KOPT-K1 (cell line): ENCODE results near the gene BAHCC1.

Experiments used
- H3K27ac ChIP-seq: fragments of 200-600 bp; sonication (generic); 2 replicates; pipeline ENCODE4 v1.5.1; 2016; ENCODE audit warnings: antibody characterized with exemption, mild to moderate bottlenecking, low read depth, low read length; ENCODE audit not compliant: poor library complexity, severe bottlenecking
- H3K36me3 ChIP-seq: fragments of 200-600 bp; sonication (generic); 2 replicates; pipeline ENCODE4 v1.5.1; 2017; ENCODE audit warnings: antibody characterized with exemption, mild to moderate bottlenecking, low read length, moderate library complexity; ENCODE audit not compliant: insufficient read depth
- H3K9me3 ChIP-seq: fragments of 200-600 bp; sonication (generic); 2 replicates; pipeline ENCODE4 v1.5.1; 2017; ENCODE audit warnings: antibody characterized with exemption, low read length, mild to moderate bottlenecking; ENCODE audit not compliant: insufficient read depth, poor library complexity, severe bottlenecking

The BAHCC1 gene

DNA sequence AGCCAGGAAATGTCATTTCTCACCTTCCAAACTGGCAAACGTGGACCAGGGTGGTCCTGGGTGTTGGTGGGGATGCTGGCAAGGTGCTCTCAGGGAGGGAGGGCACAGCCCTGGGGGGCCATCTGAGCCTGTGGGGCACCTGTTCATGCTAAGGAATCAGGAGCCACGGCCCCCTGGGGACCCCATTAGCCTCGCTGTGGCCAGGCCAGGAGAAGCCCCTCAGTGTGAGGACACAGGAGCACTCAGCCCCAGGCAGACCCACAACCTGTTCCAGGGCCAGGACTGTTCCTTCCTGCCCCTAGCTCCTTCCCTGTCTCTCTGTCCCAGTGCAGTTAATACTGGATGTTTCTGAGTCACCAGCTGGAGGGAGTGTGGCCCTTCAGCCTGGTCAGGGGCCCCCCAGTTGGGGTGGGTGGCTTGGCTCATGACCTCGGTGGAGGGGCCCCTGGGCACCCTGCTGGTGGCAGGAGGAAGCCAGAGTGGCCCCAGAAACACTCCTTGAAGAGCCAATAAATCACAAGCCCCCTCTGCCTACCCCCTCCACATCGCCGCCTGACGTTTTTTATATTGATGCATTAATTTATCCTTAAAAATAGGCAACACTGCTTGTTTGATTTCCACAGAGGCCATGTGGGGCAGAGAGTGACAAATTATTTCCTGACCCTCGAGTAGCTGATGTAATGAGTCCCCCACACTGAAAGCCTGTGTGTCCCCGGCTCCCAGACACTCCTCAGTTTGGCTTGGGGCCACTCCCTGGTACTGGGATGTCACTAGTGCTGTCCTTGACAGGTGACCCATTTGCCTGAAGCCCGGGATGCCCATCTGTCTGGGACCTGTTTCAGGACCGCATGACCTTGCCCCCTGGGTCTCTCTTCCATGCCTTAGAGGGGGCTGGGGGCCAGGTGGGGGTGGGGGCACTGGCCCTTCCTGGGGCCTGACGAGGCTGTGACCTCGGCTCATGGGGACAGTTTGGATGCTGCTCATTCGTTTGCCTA, 95.0 kb downstream of the BAHCC1 start:
- no peaks in the 10 kb centered on the region for H3K9me3 ChIP-seq
- no peaks in the 10 kb centered on the region for H3K36me3 ChIP-seq
- H3K27ac ChIP-seq, result peak overlapping the region; percentile 98

DNA sequence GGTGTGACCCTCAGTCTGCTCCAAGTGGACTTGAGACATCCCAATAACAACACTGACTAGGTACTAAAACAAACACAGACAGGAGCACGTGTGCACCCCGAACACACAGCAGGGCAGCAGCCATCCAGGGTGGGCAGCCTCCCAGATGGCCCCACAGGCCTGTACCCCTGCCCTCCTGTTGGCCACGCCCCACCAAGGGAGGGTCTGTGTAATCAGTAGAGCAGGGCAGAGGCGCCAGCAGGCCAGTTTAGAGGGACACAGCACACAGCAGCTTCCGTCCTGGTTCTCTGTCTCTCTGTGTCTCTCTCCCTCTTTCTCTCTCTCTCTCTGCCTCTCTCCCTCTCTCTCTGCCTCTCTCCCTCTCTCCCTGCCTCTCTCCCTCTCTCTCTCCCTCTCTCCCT, 95.9 kb downstream of the BAHCC1 start:
- Histone ChIP-seq H3K36me3 (no peaks in the 10 kb centered on the region), H3K9me3 (no peaks in the 10 kb centered on the region), H3K27ac (peak overlapping the region; percentile 8)

GRCh38 chr17:81491761-81492160, 96.5 kb downstream of the BAHCC1 start:
- H3K27ac ChIP-seq, result peak overlapping the region; percentile 37

GRCh38 chr17:81492202-81492601, 96.9 kb downstream of the BAHCC1 start:
- no peaks in the 10 kb centered on the region for H3K36me3 ChIP-seq
- no peaks in the 10 kb centered on the region for H3K9me3 ChIP-seq
- H3K27ac ChIP-seq, result peak overlapping the region; percentile 37

More at GRCh38 chr17:81491761-81492160, 96.5 kb downstream of the BAHCC1 start:
- Histone ChIP-seq H3K36me3 (no peaks in the 10 kb centered on the region), H3K9me3 (no peaks in the 10 kb centered on the region)

DNA sequence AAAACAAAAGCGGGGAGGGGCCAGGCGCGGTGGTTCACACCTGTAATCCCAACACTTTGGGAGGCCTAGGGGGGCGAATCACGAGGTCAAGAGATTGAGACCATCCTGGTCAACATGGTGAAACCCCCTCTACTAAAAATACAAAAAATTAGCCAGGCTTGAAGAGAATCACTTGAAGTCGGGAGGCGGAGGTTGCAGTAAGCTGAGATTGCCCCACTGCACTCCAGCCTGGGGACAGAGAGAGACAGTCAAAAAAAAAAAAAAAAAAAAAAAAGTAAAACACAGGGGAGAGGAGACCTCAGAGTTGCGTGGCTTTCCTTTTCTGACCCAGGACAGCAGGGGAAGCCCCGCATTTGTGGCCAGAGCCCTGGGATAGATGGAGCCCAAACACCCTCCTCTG, 97.4 kb downstream of the BAHCC1 start:
- Histone ChIP-seq H3K27ac (peak overlapping the region; percentile 37), H3K36me3 (no peaks in the 10 kb centered on the region), H3K9me3 (no peaks in the 10 kb centered on the region)

DNA sequence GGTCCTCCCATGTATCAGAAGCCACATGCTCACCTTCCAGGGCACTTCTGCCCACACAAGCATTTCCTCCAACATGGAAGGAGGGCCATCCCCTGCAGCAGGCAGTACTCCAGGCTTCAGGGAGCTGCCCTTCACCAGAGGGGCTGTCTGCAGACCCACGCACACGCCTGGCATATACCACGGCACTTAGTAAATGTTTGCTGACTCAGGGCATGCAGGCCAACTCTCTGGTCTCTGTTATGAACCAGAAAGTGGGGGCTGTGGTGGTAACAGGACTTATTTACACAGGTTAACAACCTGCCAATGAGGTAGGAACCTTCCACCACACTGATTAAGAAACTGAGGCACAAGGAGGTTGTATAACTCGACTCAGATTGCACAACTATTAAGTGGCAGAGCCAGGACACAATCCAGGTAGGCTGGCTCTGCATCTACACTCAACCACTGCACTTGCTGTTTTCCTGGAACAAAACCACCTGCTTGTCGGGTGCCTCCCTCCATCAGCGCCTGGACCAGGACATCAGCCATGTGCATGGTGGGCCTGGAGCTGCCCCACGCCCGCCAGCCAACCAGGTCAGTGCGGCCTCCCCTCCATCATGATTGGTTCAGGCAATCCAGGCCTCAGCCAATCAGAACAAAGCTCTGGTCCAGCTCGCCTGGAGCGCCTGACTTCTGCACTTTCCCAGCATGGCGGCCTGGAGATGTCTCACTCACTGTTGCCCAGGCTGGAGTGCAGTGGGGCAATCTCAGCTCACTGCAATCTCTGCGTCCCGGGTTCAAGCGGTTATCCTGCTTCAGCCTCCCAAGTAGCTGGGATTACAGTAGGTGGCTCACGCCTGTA, 98.2 kb downstream of the BAHCC1 start:
- Histone ChIP-seq H3K27ac (peak overlapping the region; percentile 37), H3K36me3 (no peaks in the 10 kb centered on the region), H3K9me3 (no peaks in the 10 kb centered on the region)

GRCh38 chr17:81494626-81495377, 99.5 kb downstream of the BAHCC1 start:
- H3K36me3 ChIP-seq, result no peaks in the 10 kb centered on the region
- peak overlapping the region; percentile 64 for H3K27ac ChIP-seq
- no peaks in the 10 kb centered on the region for H3K9me3 ChIP-seq

DNA sequence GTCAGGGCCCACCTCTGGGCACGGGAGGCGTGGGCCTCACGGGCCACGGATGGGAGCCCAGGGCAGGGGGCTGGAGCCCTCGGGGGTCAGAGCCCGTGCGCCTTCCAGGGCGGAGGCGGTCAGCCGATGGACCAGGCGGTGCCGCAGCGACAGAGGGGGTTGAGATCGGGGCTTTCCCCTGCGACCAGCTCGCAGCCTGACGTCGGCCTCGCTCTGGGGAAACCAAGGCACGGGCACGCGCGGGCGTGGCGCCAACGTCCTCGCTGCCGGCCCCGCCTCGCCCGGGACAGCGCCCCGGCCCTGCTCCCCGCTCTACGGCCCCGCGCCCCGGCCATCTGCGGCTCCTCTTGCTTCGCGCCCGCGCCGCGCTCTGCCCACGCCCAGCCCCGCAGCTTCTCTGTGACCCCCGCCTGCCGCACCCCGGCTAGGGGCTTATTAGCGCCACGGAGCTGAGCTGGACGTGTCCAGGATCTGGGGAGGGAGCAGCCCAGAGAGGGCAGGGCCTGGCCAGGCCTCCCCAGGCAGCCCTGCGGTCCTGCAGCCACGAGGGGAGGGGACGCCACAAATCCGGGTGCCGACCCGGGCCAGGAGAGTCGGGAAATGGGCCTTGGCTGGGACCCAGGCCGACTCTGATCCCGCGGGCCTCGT, 103.8 kb downstream of the BAHCC1 start:
- H3K36me3 ChIP-seq, result no peaks in the 10 kb centered on the region
- H3K9me3 ChIP-seq, result no peaks in the 10 kb centered on the region
- no peak overlapping the region for H3K27ac ChIP-seq

DNA sequence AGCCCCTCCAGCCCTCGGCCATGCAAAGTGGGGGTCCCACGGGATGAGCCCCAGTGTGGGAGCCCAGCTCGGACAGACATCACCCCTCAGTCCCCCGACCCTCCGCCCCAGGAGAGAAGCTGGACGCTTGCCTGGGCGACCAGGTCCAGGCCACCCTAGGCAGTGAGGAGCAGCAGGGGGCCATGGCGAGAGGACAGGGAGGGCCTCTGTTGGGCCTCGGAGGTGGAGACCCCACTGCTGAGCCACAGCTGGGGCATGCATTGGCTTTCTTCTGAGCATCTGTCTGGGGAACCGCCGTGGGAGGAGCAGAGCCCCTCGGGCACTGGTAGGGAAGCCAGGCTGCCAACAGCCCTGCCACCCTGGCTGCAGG, 104.3 kb downstream of the BAHCC1 start:
- Histone ChIP-seq H3K9me3 (no peaks in the 10 kb centered on the region), H3K27ac (no peak overlapping the region), H3K36me3 (no peaks in the 10 kb centered on the region)

GRCh38 chr17:81500047-81500446, 104.8 kb downstream of the BAHCC1 start:
- H3K36me3 ChIP-seq, result no peaks in the 10 kb centered on the region
- H3K27ac ChIP-seq, result no peak overlapping the region
- no peaks in the 10 kb centered on the region for H3K9me3 ChIP-seq

DNA sequence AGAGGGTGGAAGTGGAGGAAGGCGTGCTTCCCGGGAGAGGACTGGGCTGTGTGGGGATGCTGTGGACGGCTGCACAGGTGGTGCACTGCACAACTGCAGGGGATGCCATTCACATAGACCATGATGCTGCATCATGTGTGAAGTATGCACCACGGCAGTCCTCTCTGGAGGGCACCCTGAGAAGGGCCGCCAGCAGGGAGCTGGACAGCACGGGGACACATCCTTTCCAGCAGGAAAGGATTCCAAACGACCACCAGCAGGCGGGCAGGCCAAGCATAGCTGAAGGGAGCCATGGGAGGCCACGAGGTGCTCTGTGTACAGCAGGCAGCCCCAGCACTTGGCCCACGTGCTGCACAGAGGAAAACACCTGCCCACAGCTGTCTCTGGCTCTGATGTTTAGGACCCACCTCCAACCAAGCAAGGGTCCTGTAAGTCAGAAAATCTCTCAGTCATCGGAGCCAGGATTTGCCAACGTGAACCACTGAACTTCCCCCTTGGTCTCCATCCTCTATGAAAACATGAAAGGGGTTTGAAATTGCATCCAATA, 107.3 kb downstream of the BAHCC1 start:
- no peaks in the 10 kb centered on the region for H3K9me3 ChIP-seq
- H3K36me3 ChIP-seq, result no peaks in the 10 kb centered on the region
- no peak overlapping the region for H3K27ac ChIP-seq

DNA sequence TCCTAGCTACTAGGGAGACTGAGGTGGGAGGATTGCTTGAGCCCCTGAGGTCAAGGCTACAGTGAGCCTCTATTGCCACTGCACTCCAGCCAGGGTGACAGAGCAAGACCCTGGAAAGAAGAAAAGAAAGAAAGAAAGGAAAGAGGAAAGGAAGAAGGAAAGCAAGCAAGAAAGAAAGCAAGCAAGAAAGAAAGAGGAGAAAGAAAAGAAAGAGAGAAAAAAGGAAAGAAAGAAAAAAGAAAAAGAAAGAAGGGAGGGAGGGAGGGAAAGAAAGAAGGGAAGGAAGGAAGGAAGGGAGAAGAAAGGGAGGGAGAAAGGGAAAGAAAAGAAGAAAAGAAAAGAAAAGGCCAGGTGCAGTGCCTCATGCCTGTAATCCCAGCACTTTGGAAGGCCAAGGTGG, 108.4 kb downstream of the BAHCC1 start:
- Histone ChIP-seq H3K36me3 (peaks cover 3% of the 10 kb centered on the region), H3K27ac (no peak overlapping the region), H3K9me3 (no peaks in the 10 kb centered on the region)

GRCh38 chr17:81508639-81509206, 113.5 kb downstream of the BAHCC1 start:
- H3K27ac ChIP-seq, result peak overlapping the region; percentile 72
- H3K36me3 ChIP-seq, result peaks cover 42% of the 10 kb centered on the region
- H3K9me3 ChIP-seq, result peaks cover 7% of the 10 kb centered on the region
